Neutrophil (primary cell): Measurements from ENCODE around the gene ISG15.

Source experiments
- H3K27ac ChIP-seq: fragments of 200-600 bp; sonication (generic); 2 replicates; pipeline ENCODE4 v1.5.1; 2016; ENCODE audit warnings: mild to moderate bottlenecking, moderate library complexity
- H3K27me3 ChIP-seq: fragments of 200-600 bp; sonication (generic); 2 replicates; pipeline ENCODE4 v1.6.0; 2016; ENCODE audit warnings: mild to moderate bottlenecking
- H3K36me3 ChIP-seq: fragments of 200-600 bp; sonication (generic); 2 replicates; pipeline ENCODE4 v1.5.1; 2017
- H3K4me1 ChIP-seq, 2 experiments: fragments of 200-600 bp in 1 of 2; sonication (generic) in 1 of 2; 1 replicate in 1 of 2; 2 replicates in 1 of 2; pipeline versions ENCODE4 v1.5.1 to v1.6.1; 2013 to 2016; ENCODE audit warnings: low read depth in 1 of 2, low read length in 1 of 2, mild to moderate bottlenecking in 1 of 2, moderate library complexity in 1 of 2; ENCODE audit not compliant: control insufficient read depth in 1 of 2, insufficient read depth in 1 of 2
- H3K4me3 ChIP-seq, 2 experiments: fragments of 200-600 bp in 1 of 2; sonication (generic) in 1 of 2; 1 replicate in 1 of 2; 2 replicates in 1 of 2; pipeline ENCODE4 v1.5.1; 2013 to 2016; ENCODE audit warnings: low read depth in 1 of 2, low read length in 1 of 2, mild to moderate bottlenecking in 1 of 2, moderate library complexity in 1 of 2
- H3K9me3 ChIP-seq: fragments of 200-600 bp; sonication (generic); 2 replicates; pipeline ENCODE4 v1.5.1; 2016
- TF ChIP-seq, protein P1 (sequence below): fragments of 200-600 bp; sonication (generic); IDR thresholded peaks from 2 replicates; pipeline ENCODE4 v1.5.1; 2016; ENCODE audit warnings: antibody characterized with exemption

Gene ISG15

DNA sequence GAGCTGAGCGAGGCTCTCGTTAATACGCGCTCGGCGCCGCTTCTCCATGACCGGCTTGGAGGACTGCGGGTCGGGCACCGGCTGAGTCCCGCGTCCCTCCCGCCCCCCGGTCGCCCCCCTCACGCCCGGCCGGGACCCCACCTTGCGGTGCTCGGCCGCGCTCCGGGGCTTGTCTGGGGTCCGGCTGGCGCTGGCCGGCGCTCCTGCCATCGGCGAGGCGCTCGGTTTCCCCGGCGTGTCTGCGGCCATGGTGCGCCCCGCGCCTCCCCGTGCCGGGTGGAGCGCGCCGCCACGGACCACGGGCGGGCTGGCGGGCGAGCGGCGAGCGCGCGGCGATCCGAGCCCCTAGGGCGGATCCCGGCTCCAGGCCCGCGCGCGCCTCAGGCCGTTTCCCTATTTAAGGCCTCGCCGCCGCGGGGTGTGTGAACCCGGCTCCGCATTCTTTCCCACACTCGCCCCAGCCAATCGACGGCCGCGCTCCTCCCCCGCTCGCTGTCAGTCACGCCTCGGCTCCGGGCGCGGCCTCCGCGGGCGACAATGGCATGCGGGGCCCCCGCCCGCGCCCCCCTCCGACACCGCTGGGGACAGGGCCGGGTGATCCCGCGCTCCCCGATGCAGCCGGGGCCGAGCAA lies 13.5 kb upstream of the ISG15 start, which contains the start of gene HES4:
Gene HES4 (minus strand): TSS at position 373 of the 632 bp plus-strand sequence. CDS start 124 bp downstream, at position 249.
- peak within 1 kb of the TSS; percentile 34 to 50 for H3K4me3 ChIP-seq
- H3K27me3 ChIP-seq = peaks cover 100% of the 10 kb centered on the region
- no peaks in the 10 kb centered on the region for H3K36me3 ChIP-seq
- H3K27ac ChIP-seq = no peak within 1 kb of the TSS
- H3K4me1 ChIP-seq = peaks cover 23 to 39% of the 10 kb centered on the region in 2 experiments
- H3K9me3 ChIP-seq = no peaks in the 10 kb centered on the region
- TF ChIP-seq, protein P1, sequence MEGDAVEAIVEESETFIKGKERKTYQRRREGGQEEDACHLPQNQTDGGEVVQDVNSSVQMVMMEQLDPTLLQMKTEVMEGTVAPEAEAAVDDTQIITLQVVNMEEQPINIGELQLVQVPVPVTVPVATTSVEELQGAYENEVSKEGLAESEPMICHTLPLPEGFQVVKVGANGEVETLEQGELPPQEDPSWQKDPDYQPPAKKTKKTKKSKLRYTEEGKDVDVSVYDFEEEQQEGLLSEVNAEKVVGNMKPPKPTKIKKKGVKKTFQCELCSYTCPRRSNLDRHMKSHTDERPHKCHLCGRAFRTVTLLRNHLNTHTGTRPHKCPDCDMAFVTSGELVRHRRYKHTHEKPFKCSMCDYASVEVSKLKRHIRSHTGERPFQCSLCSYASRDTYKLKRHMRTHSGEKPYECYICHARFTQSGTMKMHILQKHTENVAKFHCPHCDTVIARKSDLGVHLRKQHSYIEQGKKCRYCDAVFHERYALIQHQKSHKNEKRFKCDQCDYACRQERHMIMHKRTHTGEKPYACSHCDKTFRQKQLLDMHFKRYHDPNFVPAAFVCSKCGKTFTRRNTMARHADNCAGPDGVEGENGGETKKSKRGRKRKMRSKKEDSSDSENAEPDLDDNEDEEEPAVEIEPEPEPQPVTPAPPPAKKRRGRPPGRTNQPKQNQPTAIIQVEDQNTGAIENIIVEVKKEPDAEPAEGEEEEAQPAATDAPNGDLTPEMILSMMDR = no peak

DNA sequence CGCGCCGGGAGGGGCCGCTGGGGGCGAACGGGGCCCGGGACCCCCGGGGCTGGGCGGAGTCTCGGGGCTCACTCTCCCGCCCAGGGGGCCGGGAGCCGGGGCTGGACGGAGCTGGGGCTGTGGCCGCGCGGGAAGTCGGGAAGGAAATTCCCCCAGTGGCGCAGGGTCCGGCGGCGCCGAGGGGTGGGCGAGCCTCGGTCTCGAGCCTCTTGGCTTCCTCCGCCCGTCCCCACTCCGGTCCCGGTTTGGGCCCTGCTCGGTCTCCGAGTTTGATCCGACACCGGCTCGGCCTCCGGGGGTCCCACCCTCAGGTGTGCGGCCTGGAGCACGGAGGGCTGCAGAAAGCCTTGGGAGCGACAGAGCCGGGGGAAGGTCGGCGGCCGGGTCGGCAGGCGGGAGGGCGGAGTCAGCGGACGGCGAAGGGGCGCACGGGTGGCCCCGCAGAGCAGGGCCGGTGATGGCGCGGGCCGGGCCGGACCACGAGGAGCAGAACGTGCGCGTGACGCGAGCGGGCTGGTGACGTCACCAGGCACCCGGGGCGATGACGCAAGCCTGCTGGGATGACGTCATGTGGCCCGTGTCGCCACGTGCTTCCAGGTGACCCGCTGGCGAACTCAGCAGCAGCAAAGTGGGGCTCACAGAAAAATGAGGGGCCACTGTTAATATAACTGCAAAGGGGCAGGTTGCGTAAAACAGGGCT lies 12.8 kb upstream of the ISG15 start:
- Histone ChIP-seq H3K27ac (no peak overlapping the region), H3K36me3 (no peaks in the 10 kb centered on the region), H3K4me3 (peak overlapping the region; percentile 34 to 50), H3K27me3 (peaks cover 100% of the 10 kb centered on the region), H3K9me3 (no peaks in the 10 kb centered on the region), H3K4me1 (peaks cover 23 to 39% of the 10 kb centered on the region in 2 experiments)
- TF ChIP-seq, protein P1 = no peak

DNA sequence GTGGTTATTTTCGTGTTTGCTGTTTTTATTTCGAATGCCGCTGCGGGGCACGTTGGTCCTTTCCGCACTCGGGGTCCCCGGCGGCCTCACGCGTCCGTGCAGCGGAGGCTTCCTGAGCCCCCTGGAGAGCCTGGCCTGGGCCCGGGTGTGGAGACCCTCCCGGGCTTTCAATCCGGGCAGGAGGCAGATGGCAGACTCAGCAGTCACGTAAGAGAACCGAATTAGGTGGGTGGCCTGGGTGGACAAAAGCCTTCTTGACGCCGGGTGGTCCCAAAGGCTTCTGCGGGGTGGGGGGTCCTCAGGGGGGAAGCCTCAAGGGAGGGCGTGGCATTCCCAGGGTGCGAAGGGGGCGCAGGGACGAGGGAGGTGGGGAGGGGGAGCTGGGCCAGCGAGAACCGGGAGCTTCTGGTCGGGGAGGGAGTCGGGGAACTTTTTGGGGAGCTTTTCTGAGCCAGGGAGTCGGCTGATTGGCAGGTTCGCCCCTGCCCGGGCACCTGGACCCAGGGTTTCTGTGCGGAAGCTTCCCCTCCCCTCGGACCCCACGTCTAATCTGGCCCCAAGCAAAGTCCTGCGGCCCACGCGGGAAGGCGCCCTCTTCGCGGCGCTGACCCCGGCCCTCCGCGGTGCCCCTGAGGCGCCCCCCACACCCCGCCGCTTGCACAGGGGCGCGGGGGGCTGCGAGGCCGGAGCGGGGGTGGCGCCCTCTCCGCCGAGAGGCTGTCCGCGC lies 12.1 kb upstream of the ISG15 start:
- TF ChIP-seq, protein P1 = no peak
- H3K27me3 ChIP-seq = peaks cover 100% of the 10 kb centered on the region
- peaks cover 23 to 39% of the 10 kb centered on the region in 2 experiments for H3K4me1 ChIP-seq
- H3K9me3 ChIP-seq = no peaks in the 10 kb centered on the region
- H3K4me3 ChIP-seq = peak overlapping the region; percentile 34 to 50
- H3K27ac ChIP-seq = no peak overlapping the region
- H3K36me3 ChIP-seq = no peaks in the 10 kb centered on the region

DNA sequence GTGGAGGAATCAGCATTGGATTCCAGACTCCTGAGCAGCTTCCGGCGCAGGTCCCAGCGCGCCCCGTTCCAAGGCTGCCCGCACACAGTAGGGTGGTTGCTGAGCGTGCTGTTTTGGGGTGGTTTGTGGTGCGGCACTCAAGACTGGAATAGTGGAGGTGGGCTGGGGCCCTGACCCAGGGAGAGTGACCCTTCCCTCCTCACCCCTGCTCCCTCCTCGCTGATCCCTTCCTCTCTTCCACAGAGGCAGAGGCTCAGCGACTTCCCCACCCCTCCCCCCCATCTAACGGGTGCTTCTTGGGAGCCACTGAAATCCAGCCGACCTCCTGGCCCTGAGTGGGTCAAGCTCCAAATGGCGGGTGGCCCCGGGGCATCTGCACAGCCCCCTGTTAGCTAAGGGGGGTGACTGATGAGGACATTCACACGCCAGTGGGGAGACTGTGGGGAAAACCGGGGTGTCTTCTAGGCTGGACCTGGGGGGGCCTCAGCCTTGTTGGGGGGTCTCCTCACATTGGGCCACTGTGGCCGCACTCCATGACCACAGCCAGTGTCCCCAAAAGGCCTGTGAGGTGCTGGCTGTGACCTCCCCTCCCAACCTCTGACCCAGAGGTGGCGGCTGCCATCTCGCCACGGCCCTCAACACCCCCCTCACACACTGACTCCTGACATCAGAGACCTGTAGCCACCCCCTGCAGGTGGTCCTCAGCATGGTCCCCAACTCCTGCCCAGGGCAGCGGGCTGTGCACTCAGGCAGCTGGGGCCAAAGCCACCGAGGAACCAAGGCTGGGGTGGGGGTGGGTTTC lies 9.5 kb upstream of the ISG15 start:
- no peak overlapping the region for H3K27ac ChIP-seq
- H3K4me1 ChIP-seq = peaks cover 22 to 31% of the 10 kb centered on the region in 2 experiments
- H3K36me3 ChIP-seq = no peaks in the 10 kb centered on the region
- peaks cover 95% of the 10 kb centered on the region for H3K27me3 ChIP-seq
- H3K4me3 ChIP-seq = no peak overlapping the region
- TF ChIP-seq, protein P1 = no peak
- no peaks in the 10 kb centered on the region for H3K9me3 ChIP-seq

- Histone ChIP-seq H3K9me3 (no peaks in the 10 kb centered on the region), H3K4me1 (peaks cover 16 to 26% of the 10 kb centered on the region in 2 experiments), H3K27ac (no peak overlapping the region), H3K36me3 (no peaks in the 10 kb centered on the region), H3K27me3 (peaks cover 95% of the 10 kb centered on the region), H3K4me3 (no peak overlapping the region)
- TF ChIP-seq, protein P1 = no peak
These were observed 8.9 kb upstream of the ISG15 start for GRCh38 chr1:1004420-1004779.
